DLD1 (cell line): ENCODE measurements around the gene TMEM144.

Experiments
- in situ Hi-C: cut with HindIII; loops from 2 replicates; pipeline ENCODE4 v1.10.0; 2017; ENCODE audit warnings: low sequenced_read_pairs

Gene TMEM144

DNA sequence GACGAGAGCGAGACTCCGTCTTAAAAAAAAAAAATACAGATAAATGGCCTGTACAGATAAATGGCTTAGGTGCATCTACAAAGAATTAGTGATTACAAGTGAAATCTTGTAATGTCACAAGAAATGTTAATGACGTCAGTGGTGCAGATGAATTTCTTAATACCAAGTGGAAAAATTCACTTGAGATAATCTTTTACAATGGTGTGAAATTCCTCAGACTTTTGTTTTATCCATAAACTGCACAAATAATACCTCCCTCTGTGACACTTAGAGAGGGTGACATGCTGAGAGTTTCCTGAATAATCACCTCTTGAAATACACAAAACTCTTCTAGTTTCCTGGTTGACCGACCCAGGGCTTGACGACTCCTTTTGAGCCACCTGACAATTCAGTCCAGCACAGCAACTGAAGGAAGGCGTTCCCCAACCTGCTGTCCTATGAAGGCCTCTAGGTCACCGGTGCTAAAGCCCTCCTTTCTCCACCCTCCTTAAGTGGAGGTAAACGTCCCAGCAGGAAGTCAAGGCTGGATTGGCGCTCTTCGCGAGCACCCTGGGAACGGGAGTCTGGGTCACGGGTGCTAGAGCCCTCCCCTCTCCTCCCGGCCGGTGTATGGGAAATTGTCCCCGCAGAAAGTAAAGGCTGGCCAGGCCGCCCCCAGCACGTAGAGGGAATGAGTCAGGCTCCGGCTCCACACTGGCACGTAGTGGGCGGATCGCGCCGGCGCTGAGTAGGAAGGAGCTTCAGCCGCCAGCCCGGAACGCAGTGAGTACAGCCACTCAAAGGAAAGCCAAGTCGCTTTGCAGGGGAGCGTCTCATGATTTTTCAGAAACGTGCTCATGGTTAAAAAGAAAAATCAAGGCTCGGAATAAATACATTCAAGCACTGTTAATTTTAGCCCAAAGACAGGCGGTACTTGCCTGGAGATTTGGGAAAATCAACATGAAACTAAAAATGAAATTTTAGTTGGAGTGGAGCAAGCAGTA, at the start of gene TMEM144:
Gene TMEM144 (plus strand): TSS at position 662 of the 983 bp plus-strand sequence. CDS start 2,182 bp downstream, outside the sequence.
- in situ Hi-C loops, result no loop called here

DNA sequence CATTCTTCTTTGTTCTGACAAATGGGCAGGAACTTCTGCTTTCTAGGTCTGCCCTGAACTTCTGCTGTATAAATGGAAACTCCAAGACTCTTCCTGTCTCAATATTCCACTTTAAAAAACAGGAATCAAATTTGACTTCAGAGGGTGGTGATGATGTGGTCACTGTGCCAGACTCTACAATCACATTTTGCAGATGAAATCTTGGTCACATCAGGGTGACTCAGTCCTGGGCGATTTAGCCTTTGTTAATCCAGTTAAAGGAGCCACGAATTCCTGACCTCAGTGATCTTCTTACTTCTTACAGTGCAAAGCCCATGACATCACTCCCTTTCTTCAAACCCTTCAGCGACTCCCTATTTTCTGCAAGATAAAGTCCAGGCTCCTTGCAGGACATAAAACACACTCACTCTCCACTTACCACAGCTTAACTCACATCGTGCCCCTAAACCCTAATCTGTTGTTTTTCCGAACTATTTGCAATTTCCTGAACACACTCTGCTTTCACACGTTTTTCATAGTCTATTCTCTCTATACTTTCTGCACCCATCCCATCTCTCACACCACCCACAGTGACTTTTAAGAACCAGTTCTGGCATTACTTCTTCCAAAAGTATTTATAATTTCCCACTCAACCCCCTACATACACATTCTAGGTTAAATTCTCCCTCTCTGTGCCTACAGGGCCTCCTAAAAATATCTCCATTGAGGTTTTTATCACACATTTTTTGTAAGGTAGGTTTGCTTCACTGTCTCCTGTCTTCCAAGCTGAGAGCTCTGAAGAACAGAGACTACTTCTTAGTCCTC, 48.5 kb upstream of the TMEM144 start:
- in situ Hi-C loops, result no loop called here

DNA sequence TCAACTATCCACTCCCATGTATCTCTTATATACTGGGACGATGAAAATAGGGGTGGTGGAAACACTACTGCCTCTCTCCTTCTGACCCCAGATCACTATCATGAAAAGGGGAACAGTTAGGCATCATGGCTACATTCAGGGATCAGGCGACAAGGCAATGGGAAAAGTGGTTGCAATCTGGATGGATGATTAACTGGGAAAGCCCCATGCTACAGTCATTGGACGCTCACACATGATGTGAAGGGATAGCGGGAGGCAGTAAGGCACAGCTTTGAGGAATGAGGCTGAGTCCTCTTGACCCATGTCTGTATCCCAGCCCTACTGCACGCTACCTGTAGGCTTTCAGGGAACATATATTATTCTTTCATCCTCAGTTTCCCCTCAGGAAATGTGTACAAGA, 47.7 kb upstream of the TMEM144 start:
- in situ Hi-C loops, result no loop called here

DNA sequence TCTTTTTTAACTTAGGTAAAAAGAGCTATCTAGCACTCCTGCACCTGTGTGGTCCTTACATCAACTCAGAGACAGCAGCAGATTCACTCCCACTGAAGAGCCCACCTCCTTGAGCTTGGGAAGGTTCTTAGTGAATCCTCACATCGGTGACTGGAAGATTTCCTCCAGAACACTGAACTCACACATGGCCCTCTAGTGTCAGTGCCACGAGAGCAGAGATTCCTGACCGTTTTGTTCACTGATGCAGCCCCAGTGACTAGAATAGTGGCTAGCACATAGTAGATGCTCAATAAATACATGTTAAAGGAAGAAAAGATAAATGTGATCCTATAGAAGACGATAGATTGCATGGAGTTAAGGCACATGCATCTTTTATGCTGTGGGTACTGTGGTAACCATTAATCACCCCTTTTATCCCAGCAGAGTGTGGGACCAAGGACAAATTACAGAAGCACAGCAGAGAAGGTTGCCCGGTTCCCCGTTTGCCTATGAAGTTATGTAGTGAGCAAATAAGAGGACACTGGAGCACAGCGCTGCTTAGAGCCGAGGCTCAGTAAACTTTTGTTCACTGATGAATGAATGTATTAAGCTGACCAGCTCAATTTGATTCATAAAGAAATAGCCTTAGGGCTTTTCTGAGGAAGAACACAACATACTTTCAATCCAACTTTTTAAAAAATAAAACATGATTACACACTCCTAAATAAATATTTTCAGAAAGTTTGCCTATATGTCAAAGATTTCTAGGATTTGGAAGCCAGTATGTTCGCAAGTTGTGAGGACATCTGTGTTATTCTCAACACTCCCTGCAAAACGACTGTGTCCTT, 46.1 kb upstream of the TMEM144 start:
- in situ Hi-C loops, result no loop called here

DNA sequence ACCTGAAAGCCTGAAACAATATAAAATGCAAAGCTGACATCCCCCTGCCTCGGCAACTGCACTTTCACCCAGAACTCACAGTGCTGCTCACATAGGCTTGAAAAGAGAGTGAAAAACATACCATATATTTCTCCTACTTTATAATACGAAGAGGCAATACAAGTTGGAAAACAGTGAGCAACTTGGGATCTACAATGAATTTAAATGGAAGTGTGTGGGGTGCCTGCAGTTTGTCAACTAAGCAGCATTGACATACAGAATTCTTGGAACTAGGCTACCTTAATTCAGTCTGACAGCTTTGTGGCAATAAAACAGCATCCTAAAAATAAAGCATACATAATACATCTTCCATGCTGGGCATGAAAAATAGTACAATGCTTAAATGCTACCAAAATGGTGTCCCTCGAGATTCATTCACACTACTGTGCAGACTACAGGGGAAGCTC, 45.5 kb upstream of the TMEM144 start:
- in situ Hi-C loops, result no loop called here

DNA sequence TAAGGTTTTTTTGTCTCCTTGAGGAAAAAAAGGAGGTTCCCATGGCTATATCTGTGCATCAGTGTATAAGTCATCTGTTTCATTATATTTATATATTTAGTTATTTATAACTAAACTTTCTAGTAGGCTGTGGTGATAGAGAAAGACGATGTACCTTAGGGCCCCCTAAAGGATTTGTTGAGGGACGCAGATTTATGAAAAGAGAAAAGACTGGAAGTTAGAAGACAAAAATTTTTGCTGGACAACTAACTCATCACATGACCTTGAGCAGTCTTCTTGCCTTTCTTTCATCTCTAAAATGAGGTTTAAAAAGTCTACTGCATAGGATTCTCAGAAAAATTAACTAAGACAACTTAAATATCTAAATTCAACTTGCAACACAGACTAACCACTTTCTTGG, 43.6 kb upstream of the TMEM144 start:
- in situ Hi-C loops, result no loop called here

DNA sequence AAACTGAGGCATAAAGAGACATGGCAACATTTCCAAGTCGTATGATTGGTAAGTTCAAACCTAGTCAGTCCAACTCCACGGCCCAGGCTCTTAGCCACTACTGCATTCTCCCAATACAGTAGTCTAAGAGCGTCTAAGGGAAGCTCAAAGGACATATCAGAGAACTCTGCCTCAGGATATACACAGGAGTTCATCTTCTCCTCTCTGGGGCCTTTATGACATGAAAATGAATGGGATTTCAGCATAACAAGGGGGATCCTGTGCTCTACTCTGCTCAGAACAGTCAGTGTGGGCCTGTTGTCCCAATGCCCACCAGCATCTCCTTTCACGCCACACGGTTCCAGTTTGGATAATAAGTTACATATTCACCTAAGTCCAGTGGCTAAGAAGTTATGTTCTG, 41.7 kb upstream of the TMEM144 start:
- in situ Hi-C loops, result no loop called here

DNA sequence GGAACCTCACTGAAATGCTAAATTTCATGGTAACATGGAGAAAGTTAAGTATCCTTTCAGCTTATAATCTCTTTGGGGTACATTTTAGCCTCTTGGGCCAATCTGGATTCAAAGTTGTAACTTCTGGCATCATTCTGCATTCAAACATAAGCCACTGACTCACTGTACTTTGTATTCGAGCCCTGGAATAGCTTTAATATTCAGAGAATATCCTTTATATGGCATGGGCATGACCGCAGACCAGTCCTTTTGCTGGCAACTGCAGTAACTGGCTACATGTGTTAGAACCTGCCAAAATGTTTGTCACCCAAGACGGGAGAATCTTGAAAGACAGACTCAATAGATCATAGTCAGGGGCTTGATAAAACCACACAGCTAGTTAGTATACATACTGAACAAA, 40.8 kb upstream of the TMEM144 start:
- in situ Hi-C loops, result no loop called here

DNA sequence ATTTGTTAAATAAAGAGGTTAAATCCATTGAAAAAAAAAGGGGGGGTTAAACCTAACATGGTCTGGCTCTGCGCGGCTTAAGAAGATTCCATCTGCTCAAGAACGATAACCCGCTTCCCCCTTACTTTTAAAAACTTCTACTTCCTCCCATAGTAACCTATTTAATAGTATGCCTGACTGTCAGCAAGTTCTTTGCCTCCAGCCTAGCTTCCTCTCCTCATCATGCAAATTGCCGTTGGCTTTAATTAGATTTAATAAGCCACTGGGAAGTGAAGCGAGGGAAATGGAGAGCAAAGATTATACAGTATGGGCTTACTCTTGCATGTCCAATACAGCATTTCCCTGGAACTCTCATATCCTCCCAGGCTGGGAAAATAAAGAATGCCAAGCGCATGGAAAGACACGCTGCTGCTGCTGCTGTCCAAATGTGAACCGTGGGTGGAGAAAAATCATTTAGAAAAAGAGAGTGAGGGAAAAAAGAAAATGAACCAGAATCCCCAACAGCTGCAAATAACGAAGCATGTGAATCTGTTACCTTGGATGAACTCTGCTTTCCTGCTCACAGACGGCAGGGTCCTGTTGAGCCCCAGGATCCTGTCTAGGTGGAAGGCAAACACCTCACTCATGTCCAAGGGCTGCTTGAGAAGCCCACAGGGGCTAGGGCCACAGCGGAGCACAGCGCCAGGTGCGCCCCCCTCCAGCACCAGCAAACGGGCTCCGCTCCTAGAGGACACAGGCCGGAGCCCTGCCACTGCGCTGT, 40.2 kb upstream of the TMEM144 start:
- in situ Hi-C loops, result no loop called here

DNA sequence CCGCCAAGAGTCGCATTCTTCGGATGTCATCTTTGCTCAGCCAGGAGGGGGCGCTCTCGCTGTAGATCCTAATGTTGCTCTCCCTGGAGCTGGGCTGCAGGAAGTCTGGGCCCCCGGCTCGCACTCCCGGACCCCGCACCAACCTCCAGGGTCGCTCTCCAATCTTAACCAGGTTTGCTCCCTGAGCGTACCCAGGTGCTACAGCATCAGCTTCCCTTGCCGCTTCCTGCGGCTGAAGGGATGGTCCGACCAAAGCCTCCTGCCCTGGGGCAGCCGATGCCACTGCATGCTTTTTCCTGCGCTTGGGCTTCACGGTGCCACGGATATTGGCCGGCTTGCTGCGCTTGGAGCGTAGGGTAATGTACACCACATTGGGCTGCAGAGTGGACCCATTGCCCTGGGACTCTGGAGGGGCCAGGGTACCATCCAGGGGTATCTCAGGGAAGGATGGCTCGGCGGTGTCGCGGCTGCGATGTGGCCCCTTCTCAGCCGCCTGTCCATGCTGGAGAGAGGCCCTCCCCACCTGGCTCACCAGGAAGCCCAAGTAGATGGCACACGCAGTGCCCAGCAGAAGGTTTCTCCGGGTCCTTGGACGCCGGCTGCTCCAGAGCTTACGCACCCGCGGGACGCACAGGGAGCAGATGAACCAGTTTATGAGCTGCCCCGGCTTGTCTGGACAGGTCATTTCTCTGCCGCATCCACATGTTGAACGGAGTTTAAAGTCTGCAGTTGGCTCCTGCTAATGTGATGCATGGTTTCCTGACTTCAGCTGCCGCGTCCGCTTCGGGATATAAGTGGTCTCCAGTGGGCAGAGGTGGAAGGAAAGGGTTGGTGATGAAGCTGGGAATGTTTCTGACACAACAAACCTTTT, 39.4 kb upstream of the TMEM144 start:
- in situ Hi-C loops, result no loop called here

DNA sequence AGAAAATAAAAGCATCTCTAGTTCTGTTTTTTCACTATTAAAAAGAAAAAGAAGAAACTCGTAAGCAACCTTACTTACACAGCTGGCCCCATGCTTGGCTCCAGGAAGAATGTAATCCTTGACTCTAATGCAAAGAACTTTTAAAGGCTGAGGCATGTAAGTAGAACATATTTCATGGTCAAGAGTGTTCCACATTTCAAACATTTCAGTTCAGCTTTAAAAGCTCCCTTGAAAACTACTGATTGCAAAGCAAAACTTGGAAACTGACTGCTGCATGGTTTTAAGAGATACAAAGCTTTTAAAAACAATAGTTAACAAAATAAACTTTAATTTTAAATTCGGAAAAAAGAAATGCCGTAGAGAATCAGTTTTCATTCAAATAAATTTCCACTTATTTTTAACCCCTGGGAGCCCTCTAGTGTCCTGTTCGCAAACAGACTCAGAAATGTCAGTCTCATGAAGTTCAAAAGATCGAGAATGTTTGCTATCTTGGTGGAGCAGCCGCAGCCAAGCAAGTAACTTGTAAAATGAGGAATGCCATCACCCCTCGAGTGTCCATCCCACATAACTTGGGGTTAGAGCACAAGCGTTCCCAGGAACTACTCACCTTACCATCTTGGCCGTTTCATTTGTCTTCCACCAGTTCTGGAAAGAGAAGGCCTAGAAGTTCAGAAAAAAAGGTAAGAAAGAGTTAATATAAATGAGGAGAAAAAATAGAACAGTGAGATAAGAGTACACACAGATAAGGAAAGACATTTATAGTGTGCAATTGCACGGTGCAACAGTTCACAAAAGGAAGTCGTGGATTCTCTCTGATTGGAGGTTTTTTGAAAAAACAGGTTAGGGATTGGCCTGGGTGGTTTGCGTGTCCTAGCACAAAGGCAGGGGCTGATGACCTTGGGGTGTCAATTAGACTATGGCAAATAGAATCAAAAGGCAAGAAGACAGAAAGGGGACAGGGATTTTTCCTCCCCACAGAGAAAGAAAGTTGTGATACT, 37.7 kb upstream of the TMEM144 start, which contains the start of gene GASK1B:
Gene GASK1B (minus strand): TSS at position 765 of the 998 bp plus-strand sequence. CDS start 1,650 bp downstream, outside the sequence.
- in situ Hi-C loops, result no loop called here

DNA sequence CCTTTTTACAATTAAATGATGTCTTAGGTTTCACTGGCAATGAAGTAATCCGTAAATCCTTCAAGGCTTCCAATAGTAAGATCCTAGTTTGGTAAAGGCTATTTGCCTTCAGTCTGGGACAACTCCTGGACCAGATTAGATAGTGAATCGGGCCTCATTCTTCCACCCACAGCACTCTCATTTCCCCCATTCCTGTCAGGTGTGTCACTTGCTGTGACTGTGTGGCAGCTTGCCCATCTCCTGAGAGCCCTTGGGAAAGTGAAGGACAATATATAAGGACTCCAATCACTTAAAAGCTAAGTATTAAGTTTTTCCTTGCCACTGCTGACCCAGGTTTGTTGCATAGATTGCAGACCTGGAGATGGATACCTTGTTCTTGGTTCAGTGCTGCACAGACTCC, 34.2 kb upstream of the TMEM144 start:
- in situ Hi-C loops, result no loop called here

DNA sequence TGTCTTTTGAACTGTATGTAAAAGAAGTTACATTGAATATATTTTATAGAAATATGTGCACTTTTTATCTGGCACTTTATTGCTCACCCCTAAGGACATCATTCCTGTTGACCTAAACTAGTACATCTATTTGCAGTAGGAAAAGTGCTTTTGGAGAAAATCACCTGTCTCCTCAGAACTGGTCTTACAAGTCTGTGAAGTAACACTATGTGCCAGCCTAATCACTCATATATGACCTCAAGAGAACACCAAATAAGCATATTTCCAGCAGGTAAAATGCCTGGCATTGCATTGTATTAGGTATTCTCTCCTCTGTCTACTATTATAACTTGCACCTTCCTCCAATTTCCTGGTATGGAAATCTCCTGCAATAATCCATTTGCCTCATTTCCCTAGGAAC, 33.5 kb upstream of the TMEM144 start:
- in situ Hi-C loops, result no loop called here

DNA sequence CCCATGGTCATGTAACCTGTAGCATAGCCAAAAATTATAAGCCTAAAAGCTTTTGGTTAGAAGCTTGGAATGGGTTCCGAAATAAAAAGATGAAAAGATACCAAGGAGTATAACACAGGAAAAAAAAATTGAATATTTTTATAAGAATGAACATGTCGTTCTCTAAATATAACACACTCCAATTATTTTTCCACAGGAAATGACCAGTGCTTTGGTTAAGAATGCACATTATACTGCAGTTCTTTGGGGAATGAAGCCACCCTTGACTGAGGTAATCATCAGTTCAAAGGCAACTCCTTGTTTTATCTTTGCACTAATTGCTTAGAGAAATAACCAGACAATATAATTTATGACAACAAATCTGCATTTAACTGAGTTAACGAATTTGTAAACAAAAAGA, 30.8 kb upstream of the TMEM144 start:
- in situ Hi-C loops, result no loop called here

DNA sequence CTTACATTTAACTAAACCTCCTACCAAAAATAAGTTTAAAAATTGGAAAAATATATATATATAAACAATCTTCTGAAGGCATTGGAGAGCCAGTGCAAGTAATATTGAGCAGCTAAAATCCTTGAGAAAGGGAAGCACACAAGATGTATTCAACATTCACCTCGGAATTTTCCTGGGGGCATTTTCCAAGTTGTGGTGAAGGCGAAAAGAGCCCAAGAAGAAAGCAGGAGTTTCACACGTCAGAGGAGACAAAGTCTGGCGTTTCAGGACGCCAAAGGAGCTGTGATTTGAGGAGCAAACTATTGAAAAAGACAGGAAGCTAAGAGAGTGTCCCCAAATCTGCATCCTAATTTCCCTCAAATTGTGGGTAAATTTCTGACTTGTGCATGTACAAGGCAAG, 28.4 kb upstream of the TMEM144 start:
- in situ Hi-C loops, result no loop called here

DNA sequence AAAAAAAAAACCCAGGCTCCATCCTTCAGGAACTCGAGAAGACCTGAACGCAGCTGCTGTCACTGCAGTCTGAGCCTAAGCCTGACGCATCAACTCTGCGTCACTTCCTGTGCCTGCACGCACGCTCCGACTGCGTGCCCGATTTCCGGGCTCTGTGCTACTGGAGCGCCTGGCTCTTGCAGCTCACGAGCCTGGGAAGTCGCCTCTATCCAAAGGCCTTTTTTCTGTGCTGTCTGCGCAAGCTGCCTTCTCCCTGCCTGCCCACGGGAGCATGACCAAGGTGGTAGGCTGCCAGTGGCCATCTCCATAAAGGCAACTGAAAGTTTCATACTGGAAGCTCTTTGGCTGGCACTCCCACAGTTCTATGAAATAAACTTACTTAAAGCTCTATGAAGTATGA, 27.6 kb upstream of the TMEM144 start:
- in situ Hi-C loops, result no loop called here

DNA sequence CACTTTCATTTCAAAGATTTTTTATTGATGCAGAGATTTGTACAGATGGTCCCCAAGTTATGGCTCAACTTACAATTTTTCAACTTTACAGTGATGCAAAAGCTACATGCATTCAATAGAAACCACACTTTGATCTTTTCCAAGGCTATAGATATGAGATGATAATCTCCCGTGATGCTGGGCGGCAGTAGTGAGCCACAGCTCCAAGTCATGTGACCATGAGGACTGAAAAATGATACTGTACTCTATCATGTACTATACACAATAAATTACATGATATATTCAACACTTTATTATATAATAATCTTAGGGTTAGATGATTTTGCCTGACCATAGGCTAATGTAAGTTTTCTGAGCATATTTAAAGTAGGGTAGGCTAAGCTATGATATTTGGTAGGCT, 23.5 kb upstream of the TMEM144 start:
- in situ Hi-C loops, result no loop called here

DNA sequence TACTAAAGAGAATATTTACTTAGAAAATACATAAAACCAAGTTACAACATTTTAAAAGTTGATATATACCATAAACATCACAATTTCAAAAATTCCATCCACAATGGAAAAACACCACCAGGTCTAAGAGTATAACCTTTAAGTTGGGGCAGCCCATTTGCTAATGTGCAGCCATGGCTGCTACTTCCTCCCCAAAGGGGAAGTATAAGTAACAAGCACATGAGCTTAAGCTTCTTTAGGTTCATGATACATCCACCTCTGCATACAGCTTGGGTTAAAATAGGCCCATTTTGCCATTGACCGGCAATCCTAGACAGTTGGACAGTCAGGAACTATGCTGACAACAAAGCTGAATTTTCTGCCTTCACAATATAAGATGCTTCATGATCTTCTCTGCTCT, 20.9 kb upstream of the TMEM144 start:
- in situ Hi-C loops, result no loop called here
